Activated naive CD8-positive, alpha-beta T cell treated with anti-CD3 and anti-CD28 coated beads, Interleukin-2, amount 10 ng/mL, durations not matched to agents 7 days and 5 days (primary cell): ENCODE measurements around the gene KRT5. TPM values are rescaled to one million over a fixed set of nuclear protein-coding genes. Genes with fewer than 3 reads are reported as not detected.
A peak's percentile ranks its signal among the peaks of the same experiment; 100 is the strongest.

Source experiments
- ATAC-seq: fragments of 150-1000 bp; cut with Tn5 transposase; one replicate; pipeline ENCODE4 v1.10.0; 2021; ENCODE audit warnings: low read depth, moderate library complexity
- POLR2A ChIA-PET: fragments of 350-600 bp; sonication (Branson Sonifier 250); formaldehyde crosslinking; loops from one replicate; lab custom pipeline; 2021; ENCODE audit warnings: antibody characterized with exemption; lab: Charles Lee
- DNase-seq: peaks from one replicate; pipeline ENCODE4 v3.0.0; 2021
- H3K27ac Mint-ChIP-seq: one replicate; pipeline ENCODE4 v1.8.0; 2022; ENCODE audit warnings: mild to moderate bottlenecking, mixed read lengths
- H3K27me3 Mint-ChIP-seq: one replicate; pipeline ENCODE4 v1.8.0; 2022; ENCODE audit warnings: mild to moderate bottlenecking, moderate library complexity, mixed read lengths
- H3K36me3 Mint-ChIP-seq: one replicate; pipeline ENCODE4 v1.8.0; 2021; ENCODE audit warnings: mild to moderate bottlenecking, mixed read lengths
- H3K4me1 Mint-ChIP-seq: one replicate; pipeline ENCODE4 v1.8.0; 2021; ENCODE audit warnings: mixed read lengths
- H3K4me3 Mint-ChIP-seq: one replicate; pipeline ENCODE4 v1.8.0; 2022; ENCODE audit warnings: mild to moderate bottlenecking, moderate library complexity, mixed read lengths
- H3K9me3 Mint-ChIP-seq: one replicate; pipeline ENCODE4 v1.8.0; 2021; ENCODE audit warnings: mixed read lengths
- total RNA-seq, 2 experiments: library from RNA; stranded (reverse); gene quantifications; one replicate each; pipeline ENCODE4 v1.2.3, GENCODE V29; 2021

Gene KRT5
- total RNA-seq, 2 experiments from 2014 or later: not detected

DNA sequence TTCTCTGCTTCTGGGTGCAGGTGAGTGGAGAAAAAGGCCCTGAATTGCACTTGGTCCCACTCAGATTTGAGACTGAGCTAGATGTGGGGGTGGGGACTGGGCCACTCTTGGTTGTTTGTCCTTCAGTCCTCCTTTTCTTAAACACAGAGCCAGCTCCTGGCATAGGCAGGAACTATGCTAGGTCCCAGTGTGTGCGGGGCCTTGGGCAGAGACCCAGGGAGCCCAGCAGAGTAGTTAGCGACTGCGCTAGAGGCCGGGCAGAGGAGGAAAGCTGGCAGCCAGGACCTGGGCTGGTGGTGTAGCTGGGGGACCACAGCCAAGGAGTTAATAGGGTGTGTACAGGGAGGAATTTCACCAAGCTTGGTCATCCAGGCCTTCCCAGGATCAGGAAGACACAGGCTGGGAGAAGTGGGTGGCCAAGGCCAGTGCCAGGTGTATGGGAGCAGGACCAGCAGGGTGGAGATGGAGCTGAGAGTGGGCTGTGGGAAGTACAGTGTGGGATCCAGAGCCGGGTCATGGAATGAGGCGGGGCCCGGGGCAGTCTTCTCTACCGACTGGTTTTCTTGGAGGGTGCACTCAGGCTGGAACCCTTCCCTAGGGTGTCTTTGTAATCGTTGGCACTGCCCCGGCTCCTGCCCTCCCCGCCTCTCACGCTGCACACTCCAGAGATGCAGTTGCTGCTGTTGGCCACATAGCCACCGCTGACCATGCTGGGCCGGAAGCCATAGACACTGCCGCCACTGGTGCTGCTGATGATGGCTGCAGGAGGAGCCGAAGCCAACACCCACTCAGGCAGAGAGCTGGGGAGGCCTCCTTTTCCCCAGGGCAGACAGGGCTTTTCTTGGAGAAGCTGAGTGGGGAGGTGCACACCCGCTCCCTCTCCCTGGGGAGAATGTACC lies 24.0 kb upstream of the KRT5 start:
- H3K27ac Mint-ChIP-seq: no peak overlapping the region
- H3K27me3 Mint-ChIP-seq: no peaks in the 10 kb centered on the region

DNA sequence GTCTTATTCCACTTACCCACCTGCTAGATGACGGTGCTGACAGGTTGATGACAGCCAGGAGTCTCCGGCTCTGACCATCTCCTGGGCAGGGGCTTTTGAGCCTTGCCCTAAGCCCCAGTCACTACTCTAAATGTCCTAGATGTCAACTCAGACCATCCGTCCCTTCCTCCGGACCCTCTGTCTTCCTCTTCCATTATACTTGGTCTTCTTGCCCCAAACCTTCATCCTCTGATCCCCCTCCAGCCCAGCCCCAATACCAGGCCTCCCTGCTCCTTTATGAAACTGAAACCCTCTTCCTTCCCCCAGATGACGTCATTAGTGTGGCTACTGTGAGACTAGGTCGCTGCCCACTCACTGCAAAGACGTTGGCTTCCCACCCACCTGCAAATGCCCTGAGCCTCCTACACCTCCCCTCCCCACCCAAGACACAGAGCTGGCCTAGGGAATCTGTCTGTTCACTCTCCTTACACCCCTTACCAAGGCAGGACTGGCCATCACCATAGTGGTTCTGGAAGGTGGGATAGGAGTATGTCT lies 22.7 kb upstream of the KRT5 start:
- POLR2A ChIA-PET: no interaction called here
- Mint-ChIP-seq H3K27ac (peak overlapping the region; percentile 59), H3K9me3 (no peaks in the 10 kb centered on the region), H3K36me3 (no peaks in the 10 kb centered on the region), H3K27me3 (no peaks in the 10 kb centered on the region), H3K4me3 (no peak overlapping the region), H3K4me1 (peaks cover 5% of the 10 kb centered on the region)
- ATAC-seq (no peak), DNase-seq (no peak)

More for the DNA sequence above, 24.0 kb upstream of the KRT5 start:
- ATAC-seq (no peak), DNase-seq (no peak)
- Mint-ChIP-seq H3K36me3 (no peaks in the 10 kb centered on the region), H3K4me3 (no peak overlapping the region), H3K4me1 (peaks cover 5% of the 10 kb centered on the region), H3K9me3 (no peaks in the 10 kb centered on the region)
- POLR2A ChIA-PET: no interaction called here

DNA sequence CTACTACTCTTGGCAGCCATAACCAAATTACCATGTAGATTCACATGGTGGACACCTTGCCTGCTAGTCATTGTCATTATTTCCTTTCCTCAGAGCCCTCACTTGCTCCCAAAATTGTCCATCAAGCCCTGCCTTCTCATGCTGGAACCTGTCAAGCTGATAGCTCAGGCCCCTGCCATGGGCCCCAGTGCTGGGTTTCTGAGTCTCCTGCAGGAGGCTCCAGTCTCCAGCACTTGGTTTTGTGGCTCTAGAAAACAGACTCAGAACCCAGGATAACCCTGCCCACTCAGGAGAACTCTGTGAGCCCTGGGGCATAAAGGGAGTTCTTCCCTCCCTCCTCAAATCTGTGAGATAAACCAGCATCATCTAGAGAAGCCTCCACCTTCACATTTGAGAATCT lies 22.0 kb upstream of the KRT5 start:
- Mint-ChIP-seq H3K4me1 (peaks cover 5% of the 10 kb centered on the region), H3K27me3 (no peaks in the 10 kb centered on the region), H3K36me3 (no peaks in the 10 kb centered on the region), H3K9me3 (no peaks in the 10 kb centered on the region), H3K4me3 (no peak overlapping the region), H3K27ac (no peak overlapping the region)
- DNase-seq (no peak), ATAC-seq (no peak)
- POLR2A ChIA-PET: no interaction called here

DNA sequence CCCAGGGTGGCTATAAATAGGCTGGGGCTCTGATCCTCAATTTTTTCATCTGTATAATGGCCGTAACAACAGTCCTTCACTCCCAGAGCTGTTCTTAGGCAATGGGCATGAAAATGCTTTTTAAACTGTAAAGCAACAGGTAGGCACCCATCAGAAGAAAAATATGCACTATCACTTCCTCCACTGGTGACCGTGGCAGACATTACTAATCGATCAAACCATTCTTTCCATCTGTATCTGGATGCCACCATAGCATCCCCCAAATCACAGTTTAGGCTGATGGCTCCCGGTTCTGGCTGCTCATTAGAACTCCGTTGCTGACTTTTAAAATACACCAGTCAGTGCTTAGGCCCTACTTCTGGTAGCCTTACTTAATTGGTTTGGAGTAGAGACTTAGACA lies 21.5 kb upstream of the KRT5 start:
- H3K4me1 Mint-ChIP-seq: peaks cover 5% of the 10 kb centered on the region
- no peak overlapping the region for H3K4me3 Mint-ChIP-seq
- H3K27ac Mint-ChIP-seq: no peak overlapping the region
- H3K27me3 Mint-ChIP-seq: no peaks in the 10 kb centered on the region
- POLR2A ChIA-PET: no interaction called here
- ATAC-seq (no peak), DNase-seq (no peak)
- H3K36me3 Mint-ChIP-seq: no peaks in the 10 kb centered on the region
- no peaks in the 10 kb centered on the region for H3K9me3 Mint-ChIP-seq

DNA sequence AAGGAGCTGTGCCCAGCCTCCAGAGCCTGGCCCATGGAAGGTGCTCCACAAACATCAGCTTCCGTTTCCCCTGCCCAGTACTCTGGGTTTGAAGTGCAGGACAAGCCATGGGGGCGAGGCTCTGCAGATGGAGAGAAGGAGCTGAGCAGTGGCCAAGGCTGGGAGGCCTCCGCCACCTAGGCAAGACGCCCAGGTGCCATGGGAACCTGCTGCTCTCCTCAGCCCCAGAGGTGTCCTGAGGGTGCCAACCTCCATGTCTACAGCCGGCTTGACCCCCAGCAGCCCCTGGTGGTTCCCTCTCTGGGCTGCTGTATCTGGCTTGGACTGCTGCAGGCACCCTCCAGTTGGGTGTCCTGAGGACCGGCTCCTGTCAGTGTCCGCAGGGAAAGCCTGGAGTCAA lies 20.3 kb upstream of the KRT5 start:
- DNase-seq: no peak
- POLR2A ChIA-PET: no interaction called here
- no peaks in the 10 kb centered on the region for H3K27me3 Mint-ChIP-seq
- H3K27ac Mint-ChIP-seq: no peak overlapping the region
- ATAC-seq: no peak
- H3K9me3 Mint-ChIP-seq: no peaks in the 10 kb centered on the region
- peaks cover 5% of the 10 kb centered on the region for H3K4me1 Mint-ChIP-seq
- H3K36me3 Mint-ChIP-seq: no peaks in the 10 kb centered on the region
- no peak overlapping the region for H3K4me3 Mint-ChIP-seq

DNA sequence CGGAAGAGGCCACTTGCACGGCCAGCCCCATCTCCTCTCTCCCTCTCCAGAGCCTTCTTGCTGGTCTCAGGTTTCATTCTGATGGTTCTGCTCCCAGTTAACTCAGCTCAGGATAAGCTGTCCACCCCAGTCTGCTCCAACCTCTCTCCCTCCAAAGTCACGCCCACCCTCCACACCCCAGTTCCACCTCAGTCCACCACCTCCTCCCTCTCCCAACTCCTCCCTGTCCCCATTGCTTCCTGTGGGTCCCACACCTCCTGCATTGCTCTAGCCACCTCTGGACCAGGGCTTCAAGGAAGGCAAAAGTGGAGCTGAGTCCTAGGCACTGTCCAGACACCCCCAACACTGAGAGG lies 19.6 kb upstream of the KRT5 start:
- no peak overlapping the region for H3K4me3 Mint-ChIP-seq
- no peaks in the 10 kb centered on the region for H3K27me3 Mint-ChIP-seq
- ATAC-seq (no peak), DNase-seq (no peak)
- H3K4me1 Mint-ChIP-seq: peaks cover 5% of the 10 kb centered on the region
- H3K36me3 Mint-ChIP-seq: no peaks in the 10 kb centered on the region
- no peaks in the 10 kb centered on the region for H3K9me3 Mint-ChIP-seq
- no peak overlapping the region for H3K27ac Mint-ChIP-seq
- POLR2A ChIA-PET: no interaction called here

DNA sequence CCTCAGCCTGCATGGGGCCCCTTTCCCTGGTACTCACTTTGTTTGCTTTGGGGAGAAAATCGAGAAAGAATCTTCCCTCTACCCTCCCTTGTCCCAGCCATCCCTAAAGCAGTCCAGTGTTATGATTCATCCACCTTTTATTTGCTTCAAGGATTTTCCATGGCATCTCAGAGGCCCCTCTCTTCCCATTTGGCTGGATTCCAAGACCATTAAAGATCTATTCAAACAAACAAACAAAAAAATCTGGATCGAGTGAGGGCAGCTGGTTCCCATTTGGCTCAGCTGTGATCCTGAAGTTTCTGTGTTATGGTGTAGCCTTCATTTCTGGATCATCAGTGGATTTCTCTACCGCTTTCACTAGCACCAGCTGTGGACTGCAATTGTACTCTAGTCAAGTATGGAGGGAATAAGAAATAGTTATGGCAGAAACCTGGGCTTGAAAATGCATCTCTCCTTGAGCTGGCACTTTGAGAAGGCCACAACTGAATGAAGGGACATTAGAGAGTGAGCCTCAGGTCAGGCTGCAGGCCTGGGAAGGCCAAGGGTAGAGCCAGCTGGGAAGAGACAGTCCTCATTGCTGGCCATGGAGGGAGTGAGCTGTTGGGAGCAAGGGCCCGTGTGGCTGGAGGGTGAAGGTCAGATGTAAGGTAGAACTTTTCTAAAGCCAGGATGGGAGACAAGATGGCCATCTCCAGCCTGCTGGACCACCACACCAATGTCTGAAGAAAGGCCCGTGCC lies 19.1 kb upstream of the KRT5 start:
- Mint-ChIP-seq H3K9me3 (no peaks in the 10 kb centered on the region), H3K4me3 (no peak overlapping the region), H3K4me1 (peaks cover 5% of the 10 kb centered on the region), H3K27ac (no peak overlapping the region), H3K36me3 (no peaks in the 10 kb centered on the region), H3K27me3 (no peaks in the 10 kb centered on the region)
- no peak for ATAC-seq
- DNase-seq: no peak
- POLR2A ChIA-PET: no interaction called here

DNA sequence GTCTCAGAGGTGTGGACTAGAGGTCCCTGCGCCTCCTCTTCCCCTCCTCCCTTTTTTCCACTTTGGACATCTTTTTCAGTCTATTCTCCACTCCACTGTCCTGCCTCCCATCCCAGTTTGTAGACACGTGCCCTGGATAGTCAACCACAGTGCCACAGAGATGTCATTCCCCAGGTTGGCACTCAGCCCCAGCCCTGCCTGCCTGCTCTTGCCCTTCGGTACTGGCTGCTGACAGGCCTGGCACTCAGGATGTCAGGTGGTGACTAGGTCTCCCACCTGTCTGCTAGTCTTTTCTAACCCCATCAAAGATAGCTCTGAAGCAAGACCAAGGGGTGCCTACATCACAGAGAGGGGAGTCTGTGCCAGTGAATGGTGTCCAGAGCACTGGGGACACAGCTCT lies 16.9 kb upstream of the KRT5 start:
- Mint-ChIP-seq H3K4me3 (no peak overlapping the region), H3K9me3 (no peaks in the 10 kb centered on the region), H3K4me1 (no peaks in the 10 kb centered on the region), H3K27me3 (peaks cover 2% of the 10 kb centered on the region), H3K36me3 (no peaks in the 10 kb centered on the region), H3K27ac (no peak overlapping the region)
- no peak for ATAC-seq
- POLR2A ChIA-PET: no interaction called here
- no peak for DNase-seq

DNA sequence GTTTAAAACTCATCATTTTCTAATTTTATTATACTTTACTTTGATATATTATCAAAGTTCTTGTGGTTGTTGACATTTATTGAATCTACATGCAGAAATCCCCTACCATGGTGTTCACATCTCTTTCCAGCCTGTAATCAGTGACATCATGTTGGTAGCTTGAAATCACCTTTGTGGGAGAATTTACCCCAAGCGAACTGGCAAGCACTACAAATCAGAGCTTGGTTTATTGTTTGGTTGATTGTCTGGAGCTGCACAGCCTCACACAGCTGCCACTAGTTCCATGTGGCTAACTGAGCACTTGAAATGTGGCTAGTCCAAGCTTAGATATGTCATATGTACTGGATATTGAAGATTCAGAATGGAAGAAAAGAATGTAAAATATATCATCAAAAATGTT lies 15.4 kb upstream of the KRT5 start:
- DNase-seq (no peak), ATAC-seq (no peak)
- no peaks in the 10 kb centered on the region for H3K36me3 Mint-ChIP-seq
- H3K4me3 Mint-ChIP-seq: no peak overlapping the region
- H3K27ac Mint-ChIP-seq: no peak overlapping the region
- H3K4me1 Mint-ChIP-seq: no peaks in the 10 kb centered on the region
- H3K27me3 Mint-ChIP-seq: peaks cover 8% of the 10 kb centered on the region
- POLR2A ChIA-PET: no interaction called here
- H3K9me3 Mint-ChIP-seq: no peaks in the 10 kb centered on the region

DNA sequence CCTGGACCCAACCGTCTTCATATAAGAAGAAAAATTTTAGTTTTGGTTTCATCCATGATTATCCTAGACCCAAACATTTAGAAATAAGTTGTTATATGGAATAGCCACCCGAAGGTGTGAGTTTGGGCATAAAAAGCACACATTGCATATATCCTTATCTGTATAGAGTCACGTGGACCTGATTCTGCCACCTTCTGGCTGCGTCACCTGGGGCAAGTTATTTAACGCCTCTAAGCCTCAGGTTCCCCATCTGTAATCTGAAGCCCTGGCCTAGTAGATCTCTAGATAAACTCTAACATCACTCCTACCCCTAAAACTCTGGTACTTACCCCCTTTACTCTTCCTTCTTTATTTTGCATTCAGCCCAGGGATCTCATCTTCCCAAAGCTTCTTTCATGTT lies 14.3 kb upstream of the KRT5 start:
- no peak overlapping the region for H3K4me3 Mint-ChIP-seq
- POLR2A ChIA-PET: no interaction called here
- no peaks in the 10 kb centered on the region for H3K36me3 Mint-ChIP-seq
- no peak for DNase-seq
- ATAC-seq: no peak
- H3K27ac Mint-ChIP-seq: no peak overlapping the region
- no peaks in the 10 kb centered on the region for H3K4me1 Mint-ChIP-seq
- H3K9me3 Mint-ChIP-seq: no peaks in the 10 kb centered on the region
- H3K27me3 Mint-ChIP-seq: peaks cover 8% of the 10 kb centered on the region

DNA sequence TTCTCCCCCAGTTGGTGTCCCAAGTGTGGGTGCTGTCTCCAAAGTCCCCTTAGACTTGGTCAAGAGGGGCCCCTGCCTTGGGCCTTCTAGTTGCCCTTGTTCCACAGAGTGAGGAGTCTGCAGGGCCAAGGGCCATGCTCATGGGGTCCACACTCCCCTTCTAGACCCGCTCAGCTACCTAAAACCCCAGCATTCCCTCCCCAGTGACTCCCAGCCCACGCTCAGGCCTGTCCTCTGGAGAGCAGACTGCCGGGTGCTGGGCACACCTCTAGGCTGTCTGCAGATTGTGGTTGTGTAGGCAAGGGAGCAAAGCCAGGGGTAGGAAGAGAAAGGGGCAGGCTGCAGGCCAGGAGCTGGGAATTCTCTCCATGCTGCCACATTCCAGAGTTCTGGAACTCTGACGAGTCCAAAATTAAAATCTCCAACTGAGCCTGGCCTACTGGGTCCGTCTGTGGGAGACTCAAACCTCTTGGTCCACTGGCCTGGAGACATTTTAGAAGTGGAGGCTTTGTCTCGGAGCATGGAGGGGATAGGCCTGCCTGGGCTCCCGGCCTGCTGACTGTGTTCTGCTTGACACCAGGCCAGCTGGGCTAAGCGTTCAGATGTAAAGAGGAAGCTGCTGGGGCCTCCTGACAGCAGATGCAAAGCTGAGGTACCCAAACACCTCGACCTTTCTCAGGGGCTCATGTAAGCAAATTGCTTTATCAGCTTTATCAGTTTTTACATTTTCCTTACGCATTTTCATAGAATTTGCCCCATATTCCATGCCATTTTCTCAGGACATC lies 13.7 kb upstream of the KRT5 start:
- Mint-ChIP-seq H3K27me3 (peaks cover 8% of the 10 kb centered on the region), H3K36me3 (no peaks in the 10 kb centered on the region), H3K4me3 (no peak overlapping the region), H3K4me1 (no peaks in the 10 kb centered on the region), H3K9me3 (no peaks in the 10 kb centered on the region), H3K27ac (no peak overlapping the region)
- peak; percentile 9 for DNase-seq
- ATAC-seq: no peak
- POLR2A ChIA-PET: no interaction called here

DNA sequence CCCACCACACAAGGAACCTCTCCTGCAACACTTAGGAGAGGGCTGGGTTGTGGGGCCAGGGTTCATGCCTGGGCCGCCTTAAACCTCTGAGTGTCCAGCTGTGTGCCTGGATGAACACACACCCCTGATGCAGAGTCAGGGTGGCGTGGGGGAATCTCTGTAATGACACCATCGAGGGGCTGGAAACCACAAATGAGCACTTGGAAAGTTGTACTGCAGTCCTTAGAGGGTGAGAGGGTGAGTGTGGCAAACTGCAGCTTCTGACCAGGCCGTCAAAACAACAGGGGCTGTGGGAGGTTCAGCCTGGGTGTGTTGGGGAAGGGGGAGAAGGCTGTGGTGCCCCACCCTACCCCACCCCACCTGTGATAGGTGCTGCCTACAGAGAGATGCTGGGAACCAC lies 12.4 kb upstream of the KRT5 start:
- no peaks in the 10 kb centered on the region for H3K4me1 Mint-ChIP-seq
- H3K27me3 Mint-ChIP-seq: peaks cover 8% of the 10 kb centered on the region
- no peak overlapping the region for H3K27ac Mint-ChIP-seq
- DNase-seq: peak; percentile 3
- no peak overlapping the region for H3K4me3 Mint-ChIP-seq
- H3K9me3 Mint-ChIP-seq: no peaks in the 10 kb centered on the region
- H3K36me3 Mint-ChIP-seq: no peaks in the 10 kb centered on the region
- POLR2A ChIA-PET: no interaction called here
- ATAC-seq: no peak

DNA sequence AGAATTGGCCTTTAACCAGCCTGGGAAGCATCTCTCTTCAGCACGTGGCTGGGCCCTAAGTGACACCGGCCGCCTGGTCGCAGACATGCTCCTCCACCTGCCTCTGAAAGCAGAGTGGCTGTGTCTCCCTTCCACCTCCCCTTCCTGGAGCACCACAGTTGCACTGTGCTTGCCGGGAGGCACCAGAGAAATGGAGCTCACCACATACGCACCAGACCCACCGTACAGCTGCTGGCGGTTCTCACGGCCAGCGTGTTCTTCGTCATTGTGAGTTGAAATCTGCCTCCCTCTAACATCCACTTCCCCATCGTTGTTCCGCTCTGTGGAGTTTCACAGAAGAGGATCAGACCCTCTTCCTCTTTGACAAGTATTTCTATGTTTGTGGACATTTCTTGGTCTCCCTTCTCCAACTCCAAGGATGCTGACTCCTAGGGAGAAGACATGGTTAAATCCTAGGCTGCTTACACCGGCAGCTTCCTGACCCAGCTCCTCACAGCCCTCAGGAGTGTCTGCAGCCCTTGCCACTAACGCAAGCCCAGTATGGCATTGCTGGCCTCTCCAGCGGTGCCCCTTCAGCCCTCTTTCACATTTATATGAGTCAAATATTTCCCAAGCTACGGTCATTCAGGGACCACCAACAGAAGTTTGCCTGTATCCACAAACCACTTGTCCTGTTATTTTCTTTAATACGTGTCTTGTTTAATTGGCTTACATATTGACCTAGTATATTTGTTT lies 11.5 kb upstream of the KRT5 start:
- Mint-ChIP-seq H3K27me3 (peaks cover 8% of the 10 kb centered on the region), H3K4me3 (no peak overlapping the region), H3K9me3 (no peaks in the 10 kb centered on the region), H3K27ac (no peak overlapping the region), H3K4me1 (peaks cover 6% of the 10 kb centered on the region), H3K36me3 (no peaks in the 10 kb centered on the region)
- POLR2A ChIA-PET: no interaction called here
- ATAC-seq (no peak), DNase-seq (peak; percentile 9)
